Germinal center (tissue), 1 donor: Measurements from ENCODE around the gene PCIF1.
"Not testable (repeated sequence)": the region's sequence is repeated elsewhere in the genome, so short reads cannot be mapped to it uniquely, and the experiment has no call there.

Experiments used
- DNase-seq: peaks from one replicate; pipeline ENCODE4 v3.0.0; 2012; ENCODE audit warnings: mixed read lengths, low spot score

The PCIF1 gene

GRCh38 chr20:45947110-45947866, 12.8 kb downstream of the PCIF1 start:
- DNase-seq = no peak

- no peak for DNase-seq
These were observed 13.8 kb downstream of the PCIF1 start for GRCh38 chr20:45948261-45948733.

GRCh38 chr20:45948742-45949541, 14.5 kb downstream of the PCIF1 start:
- no peak for DNase-seq

- DNase-seq = no peak
These were observed 15.3 kb downstream of the PCIF1 start for GRCh38 chr20:45949542-45950329.

- DNase-seq = no peak
These were observed 15.8 kb downstream of the PCIF1 start for GRCh38 chr20:45950330-45950646.

- no peak for DNase-seq
These were observed 17.7 kb downstream of the PCIF1 start for GRCh38 chr20:45951925-45952834.

- no peak for DNase-seq
These were observed 18.4 kb downstream of the PCIF1 start for GRCh38 chr20:45952861-45953260.

GRCh38 chr20:45953672-45954071, 19.2 kb downstream of the PCIF1 start:
- DNase-seq = no peak

- DNase-seq = not testable (repeated sequence)
These were observed 21.8 kb downstream of the PCIF1 start for GRCh38 chr20:45956326-45956725.

- no peak for DNase-seq
These were observed 22.8 kb downstream of the PCIF1 start for GRCh38 chr20:45957021-45957941.

GRCh38 chr20:45958593-45958992, 24.1 kb downstream of the PCIF1 start:
- no peak for DNase-seq

- DNase-seq = no peak
These were observed 24.6 kb downstream of the PCIF1 start for GRCh38 chr20:45959126-45959525.

- DNase-seq = no peak
These were observed 25.6 kb downstream of the PCIF1 start for GRCh38 chr20:45959956-45960630.

- no peak for DNase-seq
These were observed 27.7 kb downstream of the PCIF1 start for GRCh38 chr20:45962031-45962755.

GRCh38 chr20:45963059-45964005, 28.8 kb downstream of the PCIF1 start:
- no peak for DNase-seq

- DNase-seq = no peak
These were observed 29.5 kb downstream of the PCIF1 start for GRCh38 chr20:45964006-45964400.

- DNase-seq = no peak
These were observed 30.9 kb downstream of the PCIF1 start for GRCh38 chr20:45965169-45966002.
